HEK293 (cell line): ENCODE data around the gene WRNIP1.

Experiments used
- ZNF157 ChIP-seq: fragments of 450-650 bp; formaldehyde crosslinking; IDR thresholded peaks from 2 replicates; pipeline ENCODE4 v1.5.1; 2016; ENCODE audit warnings: missing biosample characterization, missing genetic modification characterization
- ZXDB ChIP-seq: fragments of 450-650 bp; formaldehyde crosslinking; IDR thresholded peaks from 2 replicates; pipeline ENCODE4 v1.5.1; 2016; ENCODE audit warnings: missing biosample characterization, missing genetic modification characterization
- TF ChIP-seq, protein P1 (sequence below): fragments of 450-650 bp; formaldehyde crosslinking; IDR thresholded peaks from 2 replicates; pipeline ENCODE4 v1.5.1; 2016; ENCODE audit warnings: missing biosample characterization, missing genetic modification characterization

DNA sequence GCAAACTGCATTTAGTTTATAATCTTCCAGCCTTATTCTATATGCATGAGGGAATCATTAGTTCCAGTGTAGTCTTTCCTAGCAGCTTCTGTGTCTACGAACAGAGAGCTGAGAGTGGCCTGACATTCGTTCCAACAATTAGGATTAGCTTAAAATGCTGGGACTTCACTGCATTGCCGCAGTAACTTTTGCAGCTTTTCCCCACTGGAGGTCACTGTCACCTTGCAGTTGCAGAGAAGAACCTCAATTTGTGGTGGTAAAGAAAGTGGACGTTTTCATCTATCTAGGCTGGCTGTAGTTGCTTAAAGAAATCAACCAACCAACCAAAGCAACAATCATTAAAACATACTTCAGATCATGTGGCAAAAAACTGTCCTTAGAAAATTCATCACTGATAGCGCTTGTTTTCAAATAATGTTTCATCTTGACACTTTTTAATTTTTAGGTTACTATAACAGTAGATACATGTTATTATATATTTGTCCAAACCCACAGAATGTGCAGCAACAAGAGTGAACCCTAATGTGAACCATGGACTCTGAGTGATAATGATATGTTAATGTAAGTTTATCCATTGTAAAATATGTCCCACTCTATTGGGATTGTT lies 26.7 kb upstream of the WRNIP1 start:
- TF ChIP-seq, protein P1, sequence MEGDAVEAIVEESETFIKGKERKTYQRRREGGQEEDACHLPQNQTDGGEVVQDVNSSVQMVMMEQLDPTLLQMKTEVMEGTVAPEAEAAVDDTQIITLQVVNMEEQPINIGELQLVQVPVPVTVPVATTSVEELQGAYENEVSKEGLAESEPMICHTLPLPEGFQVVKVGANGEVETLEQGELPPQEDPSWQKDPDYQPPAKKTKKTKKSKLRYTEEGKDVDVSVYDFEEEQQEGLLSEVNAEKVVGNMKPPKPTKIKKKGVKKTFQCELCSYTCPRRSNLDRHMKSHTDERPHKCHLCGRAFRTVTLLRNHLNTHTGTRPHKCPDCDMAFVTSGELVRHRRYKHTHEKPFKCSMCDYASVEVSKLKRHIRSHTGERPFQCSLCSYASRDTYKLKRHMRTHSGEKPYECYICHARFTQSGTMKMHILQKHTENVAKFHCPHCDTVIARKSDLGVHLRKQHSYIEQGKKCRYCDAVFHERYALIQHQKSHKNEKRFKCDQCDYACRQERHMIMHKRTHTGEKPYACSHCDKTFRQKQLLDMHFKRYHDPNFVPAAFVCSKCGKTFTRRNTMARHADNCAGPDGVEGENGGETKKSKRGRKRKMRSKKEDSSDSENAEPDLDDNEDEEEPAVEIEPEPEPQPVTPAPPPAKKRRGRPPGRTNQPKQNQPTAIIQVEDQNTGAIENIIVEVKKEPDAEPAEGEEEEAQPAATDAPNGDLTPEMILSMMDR (tag by site-specific recombination): peak; percentile 82
- TF ChIP-seq ZNF157 (tag by site-specific recombination) (no peak), ZXDB (tag by site-specific recombination) (no peak)
